HG03469 (cell line): ENCODE data around the gene TMEM53.
A peak's percentile ranks its signal among the peaks of the same experiment; 100 is the strongest.

Source experiments
- ATAC-seq: cut with Tn5 transposase; IDR thresholded peaks from one replicate; pipeline ENCODE4 v1.9.1; 2021; ENCODE audit warnings: mild to moderate bottlenecking, moderate library complexity, moderate number of reproducible peaks; ENCODE audit not compliant: unreplicated experiment

Gene TMEM53

GRCh38 chr1:44698138-44698537, 23.9 kb upstream of the TMEM53 start:
- ATAC-seq, result no peak

DNA sequence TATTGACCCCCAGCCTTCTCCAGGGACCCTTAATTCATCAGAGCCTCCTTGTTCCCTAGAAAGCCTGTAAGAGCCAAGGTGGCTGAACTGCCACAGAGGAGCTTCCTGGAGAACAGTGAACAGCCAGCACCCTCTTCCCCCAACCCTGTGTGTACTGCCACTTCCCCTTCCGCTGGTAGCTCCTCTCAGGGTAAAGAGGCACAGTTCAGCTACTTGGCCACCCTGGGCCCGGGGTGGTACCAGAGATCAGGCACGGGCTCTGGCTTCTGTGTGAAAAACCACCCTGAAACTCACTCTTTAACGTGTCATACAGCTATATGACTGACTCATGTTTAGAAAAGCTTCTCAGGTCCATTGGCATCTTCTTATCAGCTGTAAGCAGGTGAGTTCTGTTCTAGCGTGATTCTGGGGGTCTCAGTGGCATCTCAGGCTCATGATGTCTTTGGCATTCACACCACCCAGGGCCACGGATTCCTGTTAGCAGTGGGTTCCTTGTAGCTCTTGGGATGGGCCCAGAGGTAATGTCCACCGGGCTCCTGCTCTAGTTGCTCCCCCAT, 22.6 kb upstream of the TMEM53 start:
- no peak for ATAC-seq

GRCh38 chr1:44696101-44696500, 21.8 kb upstream of the TMEM53 start:
- ATAC-seq, result no peak

DNA sequence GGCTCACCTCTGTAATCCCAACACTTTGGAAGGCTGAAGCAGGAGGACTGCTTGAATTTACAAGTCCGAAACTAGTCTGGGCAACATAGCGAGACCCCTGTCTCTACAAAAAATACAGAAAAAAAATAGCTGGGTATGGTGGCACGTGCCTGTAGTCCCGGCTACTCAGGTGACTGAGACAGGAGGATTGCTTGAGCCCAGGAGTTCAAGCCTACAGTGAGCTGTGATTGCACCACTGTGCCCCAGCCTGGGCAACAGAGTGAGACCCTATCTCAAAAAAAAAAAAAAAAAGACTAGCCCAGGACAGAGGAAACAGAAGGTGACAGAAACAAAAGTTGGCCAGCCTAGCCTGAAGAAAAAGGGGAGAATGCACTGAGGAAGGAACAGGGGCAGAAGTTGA, 21.4 kb upstream of the TMEM53 start:
- ATAC-seq, result no peak

DNA sequence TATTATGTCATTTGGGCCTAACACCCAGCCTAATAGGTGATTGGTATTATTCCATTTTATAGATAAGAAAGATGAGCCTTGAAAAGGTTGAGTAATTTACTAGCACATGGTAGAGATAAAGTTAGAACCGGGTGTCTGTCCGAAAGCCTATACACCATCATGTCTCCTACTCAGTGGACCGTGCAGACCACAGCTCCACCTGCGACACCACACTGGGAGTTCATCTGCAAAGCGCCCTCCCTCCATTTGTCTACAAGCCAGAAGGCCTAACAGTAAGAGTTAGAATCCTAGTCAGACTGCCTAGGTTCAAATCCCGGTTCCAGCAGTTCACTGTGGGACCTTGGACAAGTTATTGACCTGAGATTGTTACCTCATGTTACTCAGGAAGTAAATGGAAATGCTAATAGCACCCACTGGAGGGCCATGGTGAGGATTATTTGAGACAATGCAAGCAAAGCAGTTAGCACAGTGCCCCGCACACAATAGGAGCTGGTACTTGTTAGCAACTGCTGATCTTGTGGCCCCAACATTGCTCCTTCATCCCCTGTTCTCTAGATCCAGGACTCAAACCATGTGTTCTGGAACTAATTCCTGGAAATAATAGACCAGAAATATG, 20.7 kb upstream of the TMEM53 start:
- ATAC-seq, result no peak

- no peak for ATAC-seq
Measured at GRCh38 chr1:44693900-44694299, 19.6 kb upstream of the TMEM53 start.

GRCh38 chr1:44693159-44693558, 18.9 kb upstream of the TMEM53 start:
- ATAC-seq, result no peak

- ATAC-seq, result no peak
Measured at GRCh38 chr1:44689447-44689765, 15.1 kb upstream of the TMEM53 start.

- no peak for ATAC-seq
Measured at GRCh38 chr1:44688760-44689446, 14.6 kb upstream of the TMEM53 start.

- no peak for ATAC-seq
Measured at GRCh38 chr1:44685881-44686280, 11.6 kb upstream of the TMEM53 start.

- ATAC-seq, result no peak
Measured at GRCh38 chr1:44685218-44685617, 10.9 kb upstream of the TMEM53 start.

- no peak for ATAC-seq
Measured at GRCh38 chr1:44684525-44684924, 10.2 kb upstream of the TMEM53 start.

DNA sequence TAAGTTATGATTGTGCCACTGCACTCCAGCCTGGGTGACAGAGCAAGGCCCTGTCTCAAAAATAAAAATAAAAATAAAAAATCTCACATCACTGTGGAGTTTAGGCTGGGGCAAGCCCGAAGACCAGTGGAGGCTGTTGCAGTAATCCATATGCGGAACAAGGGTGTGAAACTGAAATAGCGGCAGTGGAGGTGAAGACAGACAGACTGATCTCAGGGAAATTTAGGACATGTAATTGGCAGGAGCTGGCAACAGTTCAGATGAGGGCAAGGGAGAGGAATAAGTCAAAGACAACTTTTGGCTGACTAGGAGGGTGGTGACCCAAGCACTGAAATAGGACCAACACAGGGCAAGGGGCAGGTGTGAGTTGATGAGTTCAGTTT, 8.6 kb upstream of the TMEM53 start:
- no peak for ATAC-seq

GRCh38 chr1:44681905-44682882, 7.9 kb upstream of the TMEM53 start:
- ATAC-seq, result no peak

DNA sequence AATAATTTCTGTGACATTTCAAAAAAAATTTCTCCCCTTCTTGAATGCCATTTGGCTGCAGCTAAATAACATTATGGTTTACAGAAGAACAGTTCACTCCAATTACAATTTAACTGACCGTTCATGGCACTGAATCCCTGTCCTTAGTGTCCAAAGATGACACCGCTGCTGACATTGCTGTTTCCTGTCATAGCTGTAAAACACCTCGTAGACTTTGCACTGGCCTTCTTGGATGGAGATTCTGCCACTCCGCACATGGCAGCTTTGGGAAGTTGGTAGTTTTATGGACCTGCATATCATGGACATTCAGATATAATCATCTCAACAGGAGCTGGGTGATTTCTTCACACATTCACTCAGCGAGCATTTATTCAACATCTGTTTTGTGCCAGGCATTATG, 5.2 kb upstream of the TMEM53 start:
- no peak for ATAC-seq

DNA sequence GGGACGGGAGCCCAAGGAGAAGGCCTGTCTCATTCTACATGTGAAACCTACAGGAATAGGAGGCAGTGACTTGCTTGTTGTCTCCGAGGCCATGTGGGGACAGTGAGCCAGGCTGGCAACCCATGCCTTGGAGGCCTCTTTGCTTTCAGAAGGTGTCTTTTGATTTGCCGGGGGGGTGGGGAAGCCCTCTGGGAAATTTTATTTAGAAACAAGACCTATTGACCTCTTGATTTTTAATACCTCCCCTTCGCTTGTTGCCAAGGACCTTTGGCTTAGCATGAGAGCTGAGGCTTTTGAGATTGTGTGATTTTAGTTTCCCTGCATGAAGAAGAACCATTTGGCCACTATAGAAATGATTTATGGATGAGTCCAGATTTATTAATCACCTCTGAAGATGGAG, 4.3 kb upstream of the TMEM53 start:
- no peak for ATAC-seq

DNA sequence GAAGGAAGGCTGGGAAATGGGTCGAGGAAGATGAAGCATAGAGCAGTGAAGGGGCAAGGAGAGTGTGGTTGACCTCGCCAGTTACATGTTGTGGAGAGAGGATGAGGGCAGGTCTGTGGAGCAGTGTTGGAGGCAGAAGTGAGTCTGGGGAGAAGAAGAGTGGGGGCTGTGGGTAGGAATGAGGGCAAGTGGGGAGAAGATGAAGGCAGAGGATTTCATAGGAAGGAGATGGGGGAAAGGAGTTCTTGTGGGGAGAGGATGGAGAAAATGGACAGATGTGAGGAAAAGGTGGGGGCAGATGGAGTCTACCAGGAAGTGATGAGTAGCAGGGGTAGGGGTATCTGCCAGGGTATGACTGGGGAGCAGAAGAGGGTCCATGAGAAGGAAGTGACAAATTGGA, 3.8 kb upstream of the TMEM53 start:
- ATAC-seq, result no peak

DNA sequence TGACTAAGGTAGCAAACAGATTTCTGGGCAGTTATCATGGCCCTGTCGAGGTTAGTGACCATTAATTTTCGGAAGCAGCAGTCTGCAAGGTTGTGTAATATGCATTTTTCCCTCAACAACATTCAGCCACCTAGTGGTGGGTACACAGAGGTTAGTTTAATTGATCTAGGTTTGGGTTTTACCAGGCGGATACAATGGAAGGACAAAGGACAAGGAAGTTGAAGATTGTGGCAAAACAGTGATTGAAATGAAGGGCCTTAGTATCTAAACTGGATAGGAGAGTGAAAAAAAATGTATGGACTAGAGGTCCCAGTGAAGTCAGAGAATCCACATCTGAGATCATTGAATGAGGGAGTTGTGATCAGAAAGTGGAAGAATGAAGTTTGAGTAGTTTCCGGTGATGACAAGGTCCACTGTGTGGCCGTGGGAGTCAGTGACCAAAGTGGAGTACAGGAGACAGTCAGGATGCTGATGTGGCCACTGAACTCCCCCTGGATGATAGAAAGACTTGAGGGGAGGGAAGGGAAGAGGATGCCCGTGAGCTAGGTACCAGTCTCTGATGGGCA, 3.0 kb upstream of the TMEM53 start:
- ATAC-seq, result no peak

GRCh38 chr1:44676484-44677200, 2.4 kb upstream of the TMEM53 start:
- ATAC-seq, result no peak

- ATAC-seq, result no peak
Measured at GRCh38 chr1:44675186-44675585, 905 bp upstream of the TMEM53 start.

GRCh38 chr1:44673675-44674112, 587 bp downstream of the TMEM53 start:
- ATAC-seq, result peak; percentile 3
